ENCODE data around the gene GTSE1.

- TF ChIP-seq POLR2A (IDR thresholded peaks at IDR 0.05) = no peak
- TF ChIP-seq, protein P1, sequence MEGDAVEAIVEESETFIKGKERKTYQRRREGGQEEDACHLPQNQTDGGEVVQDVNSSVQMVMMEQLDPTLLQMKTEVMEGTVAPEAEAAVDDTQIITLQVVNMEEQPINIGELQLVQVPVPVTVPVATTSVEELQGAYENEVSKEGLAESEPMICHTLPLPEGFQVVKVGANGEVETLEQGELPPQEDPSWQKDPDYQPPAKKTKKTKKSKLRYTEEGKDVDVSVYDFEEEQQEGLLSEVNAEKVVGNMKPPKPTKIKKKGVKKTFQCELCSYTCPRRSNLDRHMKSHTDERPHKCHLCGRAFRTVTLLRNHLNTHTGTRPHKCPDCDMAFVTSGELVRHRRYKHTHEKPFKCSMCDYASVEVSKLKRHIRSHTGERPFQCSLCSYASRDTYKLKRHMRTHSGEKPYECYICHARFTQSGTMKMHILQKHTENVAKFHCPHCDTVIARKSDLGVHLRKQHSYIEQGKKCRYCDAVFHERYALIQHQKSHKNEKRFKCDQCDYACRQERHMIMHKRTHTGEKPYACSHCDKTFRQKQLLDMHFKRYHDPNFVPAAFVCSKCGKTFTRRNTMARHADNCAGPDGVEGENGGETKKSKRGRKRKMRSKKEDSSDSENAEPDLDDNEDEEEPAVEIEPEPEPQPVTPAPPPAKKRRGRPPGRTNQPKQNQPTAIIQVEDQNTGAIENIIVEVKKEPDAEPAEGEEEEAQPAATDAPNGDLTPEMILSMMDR (IDR thresholded peaks at IDR 0.05) = no peak
Measured at GRCh38 chr22:46377525-46378425, 81.1 kb downstream of the GTSE1 start.
